ENCODE results near the gene MRPL42.
"Not testable (repeated sequence)": the region's sequence is repeated elsewhere in the genome, so short reads cannot be mapped to it uniquely, and the experiment has no call there.

Gene MRPL42

DNA sequence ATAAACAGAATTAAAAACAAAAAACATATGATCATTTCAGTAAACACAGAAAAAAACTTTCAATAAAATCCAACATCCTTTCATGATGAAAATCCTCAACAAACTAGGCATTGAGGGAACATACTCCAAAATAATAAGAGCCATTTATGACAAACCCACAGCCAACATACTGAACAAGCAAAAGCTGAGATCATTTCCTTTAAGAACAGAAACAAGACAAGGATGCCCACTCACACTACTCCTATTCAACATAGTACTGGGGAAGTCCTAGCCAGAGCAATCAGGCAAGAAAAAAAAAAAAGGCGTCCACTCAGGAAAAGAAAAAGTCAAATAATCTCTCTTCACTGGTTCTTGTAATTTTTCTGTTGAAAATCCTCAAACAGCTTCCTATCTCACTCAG, 30.1 kb downstream of the MRPL42 start:
- DNase-seq (ENCODE audit: low spot score), result no peak
- no peak for FAIRE-seq

DNA sequence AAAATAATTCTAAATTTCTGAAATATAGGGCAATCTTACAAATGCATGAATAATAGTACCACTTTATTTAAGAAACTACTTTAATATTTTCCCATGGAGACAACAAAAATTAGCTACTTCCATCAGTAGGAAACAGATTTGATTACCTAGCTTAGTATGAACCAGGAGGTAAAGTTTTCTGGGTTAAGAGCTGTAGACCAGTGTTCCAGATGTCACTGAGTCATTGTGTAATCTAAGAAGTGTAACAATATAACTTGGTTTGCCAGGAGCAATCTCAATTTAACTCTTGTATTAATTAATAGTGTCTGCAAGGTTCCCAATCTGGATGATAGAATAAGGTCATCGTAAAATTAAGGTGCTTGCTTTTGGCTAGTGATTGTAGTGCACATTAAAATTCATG, 31.5 kb downstream of the MRPL42 start:
- FAIRE-seq; DNase-seq (ENCODE audit: low spot score): not testable (repeated sequence)

DNA sequence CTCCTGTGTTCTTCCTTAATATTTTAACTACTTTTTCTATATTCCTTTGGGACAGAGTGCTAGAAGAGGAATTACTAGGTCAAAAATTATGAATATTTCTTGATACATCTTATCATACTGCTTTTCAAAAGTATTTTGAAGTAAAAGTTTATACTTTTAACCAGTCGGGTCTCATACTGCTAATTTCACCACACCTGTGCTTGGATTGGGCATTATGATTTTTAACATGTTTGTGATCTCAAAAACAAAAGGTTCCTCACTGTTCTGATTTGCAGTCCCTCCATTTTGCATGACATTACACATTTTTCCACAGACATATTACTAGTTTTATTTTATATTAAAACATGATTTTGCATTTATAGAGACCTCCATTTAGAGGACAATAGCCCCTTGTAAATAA, 32.9 kb downstream of the MRPL42 start:
- FAIRE-seq (no peak), DNase-seq (ENCODE audit: low spot score) (no peak)

DNA sequence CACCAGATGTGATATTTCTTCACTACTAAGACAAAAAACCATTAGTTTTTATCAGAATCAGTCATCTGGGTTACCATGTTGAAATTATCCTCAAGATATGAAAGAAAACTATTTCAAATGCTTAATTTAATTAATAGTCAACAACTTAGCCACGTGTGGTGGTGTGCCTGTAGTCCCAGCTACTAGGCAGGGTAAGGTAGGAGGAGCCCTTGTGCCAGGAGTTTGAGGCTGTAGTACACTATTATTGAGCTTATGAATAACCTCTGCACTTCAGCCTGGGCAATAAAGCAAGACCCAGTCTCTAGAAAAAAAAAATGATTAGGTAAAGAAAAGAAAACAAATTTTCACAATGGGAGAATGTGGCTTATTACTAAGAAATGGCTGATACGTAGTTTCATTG, 33.4 kb downstream of the MRPL42 start:
- no peak for FAIRE-seq

DNA sequence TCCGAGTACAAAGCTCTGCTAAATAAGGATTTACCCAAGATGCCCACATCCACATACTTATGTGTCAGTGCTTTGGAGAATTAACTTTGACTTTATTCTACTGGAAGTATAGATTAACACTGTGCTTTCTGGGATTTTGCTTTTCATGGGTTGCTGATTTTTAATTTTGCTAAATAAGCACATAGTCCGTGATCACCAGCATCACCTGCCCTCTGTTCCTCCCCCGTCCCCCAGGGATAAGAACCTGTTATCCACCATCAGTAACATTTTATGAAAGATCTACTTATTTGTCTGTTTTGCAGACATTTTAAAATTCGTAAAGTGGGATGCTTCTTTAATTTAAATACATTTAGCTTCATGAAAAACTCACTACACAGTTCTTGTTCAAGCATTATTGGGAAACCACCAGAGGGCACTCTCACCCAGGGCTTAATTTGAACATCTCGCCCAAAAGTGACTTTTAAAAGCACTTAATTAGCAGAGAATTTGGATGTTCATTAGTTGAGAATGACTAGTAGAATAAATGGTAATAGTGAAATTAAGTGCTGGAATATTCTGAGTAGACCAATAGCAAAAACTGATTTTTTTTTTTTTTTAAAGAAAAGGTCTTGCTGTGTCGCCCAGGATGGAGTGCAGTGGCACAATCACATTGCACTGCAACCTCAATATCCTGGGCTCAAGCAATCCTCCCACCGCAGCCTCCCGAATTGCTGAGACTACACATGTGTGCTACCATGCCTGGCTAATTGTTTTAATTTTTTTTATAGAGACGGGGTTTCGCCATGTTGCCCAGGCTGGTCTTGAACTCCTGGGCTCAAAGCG, 35.7 kb downstream of the MRPL42 start:
- FAIRE-seq, result peak; percentile 46
- no peak for DNase-seq (ENCODE audit: low spot score)

More for the DNA sequence above, 33.4 kb downstream of the MRPL42 start:
- no peak for DNase-seq (ENCODE audit: low spot score)

DNA sequence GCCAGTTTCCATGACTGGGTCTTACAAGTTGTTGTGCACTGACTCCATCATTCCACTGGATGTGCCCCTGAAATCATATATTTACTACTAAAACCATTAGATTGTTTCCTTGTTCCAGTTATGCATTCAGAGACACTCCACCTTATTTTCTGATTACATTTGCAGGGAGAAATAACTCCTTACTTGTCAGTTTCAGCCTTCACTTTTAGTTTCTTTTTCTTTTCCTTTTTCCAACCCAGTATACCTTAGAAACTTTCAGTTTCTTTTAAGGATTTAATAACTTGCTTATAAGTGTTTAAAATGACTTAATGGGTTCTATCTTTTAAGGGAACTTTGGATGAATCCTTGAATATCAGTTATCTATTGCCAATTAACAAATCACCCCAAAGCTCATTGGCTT, 39.9 kb downstream of the MRPL42 start:
- no peak for DNase-seq (ENCODE audit: low spot score)
- no peak for FAIRE-seq

DNA sequence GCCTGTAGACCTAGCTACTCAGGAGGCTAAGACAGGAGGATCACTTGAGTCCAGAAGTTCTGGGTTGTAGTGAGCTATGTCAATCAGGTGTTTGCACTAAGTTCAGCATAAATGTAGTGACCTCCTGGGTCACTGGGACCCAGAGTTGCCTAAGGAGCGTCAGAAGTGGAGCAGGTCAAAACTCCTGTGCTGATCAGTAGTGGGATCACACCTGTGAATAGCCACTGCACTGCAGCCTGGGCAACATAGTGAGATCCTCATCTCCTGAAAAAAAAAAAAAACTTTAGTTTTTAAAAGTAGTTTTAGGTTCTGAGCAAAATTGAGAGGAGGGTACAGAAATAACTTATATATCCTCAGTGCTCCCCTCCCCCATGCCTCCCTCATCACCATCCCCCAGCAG, 42.2 kb downstream of the MRPL42 start:
- FAIRE-seq (no peak), DNase-seq (ENCODE audit: low spot score) (no peak)

DNA sequence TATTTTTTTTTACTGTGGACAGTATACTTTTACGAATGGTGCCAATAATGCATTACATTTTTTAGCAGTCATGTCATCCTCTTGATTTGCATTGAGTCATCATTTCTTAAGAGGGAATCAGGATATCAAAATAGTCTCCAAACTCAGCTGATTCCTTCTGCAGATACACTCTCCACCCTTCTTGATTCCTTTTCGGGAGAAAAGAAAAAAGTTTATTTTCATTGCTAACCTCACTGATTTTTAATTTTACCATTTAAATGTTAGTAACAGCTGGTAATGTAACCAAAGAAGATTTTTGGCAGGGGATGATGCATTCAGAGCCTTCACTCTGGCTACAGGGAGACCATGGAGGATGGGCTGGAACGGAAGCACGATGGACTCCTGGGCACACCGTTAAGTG, 47.5 kb downstream of the MRPL42 start:
- DNase-seq (ENCODE audit: low spot score), result peak; percentile 23
- no peak for FAIRE-seq

DNA sequence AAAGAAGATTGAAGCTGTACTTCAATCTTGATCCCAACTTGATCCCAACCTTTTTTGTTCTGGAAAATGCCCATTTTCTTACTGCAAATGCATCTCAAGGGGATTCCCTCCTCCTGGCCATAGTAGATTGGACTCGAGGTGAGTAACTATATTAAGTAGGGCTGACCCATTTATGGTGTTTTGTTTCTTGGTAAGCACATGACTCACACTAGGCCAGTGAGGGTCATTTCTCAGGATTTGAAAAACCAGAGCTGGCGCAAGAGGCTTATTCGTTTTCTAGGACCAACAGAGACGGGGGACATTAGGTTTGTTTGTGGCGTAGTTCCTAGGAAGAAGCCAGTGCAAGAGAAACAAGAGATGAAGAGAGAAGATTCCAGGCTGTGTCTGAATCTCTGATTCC, 51.4 kb downstream of the MRPL42 start:
- DNase-seq (ENCODE audit: low spot score), result no peak
- FAIRE-seq, result no peak

DNA sequence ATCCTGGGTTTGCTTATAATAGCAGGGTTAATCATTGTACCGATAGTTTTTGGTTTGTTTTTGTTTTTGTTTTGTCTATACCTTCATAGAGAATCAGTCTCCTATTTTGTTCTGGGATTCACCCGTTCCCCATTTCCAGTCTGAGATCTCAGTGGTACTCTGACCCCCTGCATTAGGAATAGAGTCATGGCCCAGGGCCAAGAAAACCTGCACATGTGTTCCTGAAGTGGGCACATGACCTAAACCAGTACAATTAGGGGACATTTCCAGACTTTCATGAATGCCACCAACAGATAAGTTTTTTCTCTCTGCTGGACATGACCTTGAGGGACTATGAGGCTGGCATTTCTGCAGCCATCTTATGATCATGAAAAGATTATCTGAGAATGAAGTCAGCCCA, 52.5 kb downstream of the MRPL42 start:
- FAIRE-seq (no peak), DNase-seq (ENCODE audit: low spot score) (no peak)

DNA sequence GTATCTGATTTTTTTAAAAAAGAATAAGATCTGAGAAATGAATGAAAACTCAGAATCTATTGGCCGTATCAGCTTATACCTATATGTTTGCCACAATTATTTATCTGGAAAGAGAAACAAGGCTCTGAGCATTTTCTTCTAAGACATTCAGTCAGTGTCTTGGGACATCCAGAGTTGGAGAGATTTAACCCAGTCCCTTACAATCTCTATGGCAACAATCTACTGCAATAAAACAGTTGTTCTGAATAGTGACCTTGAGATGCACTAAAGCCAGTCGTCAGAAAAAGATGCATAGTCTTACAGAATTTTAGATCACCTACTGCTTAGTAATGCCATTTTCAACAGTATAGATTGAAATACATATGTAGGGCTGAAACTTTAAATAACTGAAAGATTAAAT, 53.1 kb downstream of the MRPL42 start:
- no peak for FAIRE-seq
- no peak for DNase-seq (ENCODE audit: low spot score)

DNA sequence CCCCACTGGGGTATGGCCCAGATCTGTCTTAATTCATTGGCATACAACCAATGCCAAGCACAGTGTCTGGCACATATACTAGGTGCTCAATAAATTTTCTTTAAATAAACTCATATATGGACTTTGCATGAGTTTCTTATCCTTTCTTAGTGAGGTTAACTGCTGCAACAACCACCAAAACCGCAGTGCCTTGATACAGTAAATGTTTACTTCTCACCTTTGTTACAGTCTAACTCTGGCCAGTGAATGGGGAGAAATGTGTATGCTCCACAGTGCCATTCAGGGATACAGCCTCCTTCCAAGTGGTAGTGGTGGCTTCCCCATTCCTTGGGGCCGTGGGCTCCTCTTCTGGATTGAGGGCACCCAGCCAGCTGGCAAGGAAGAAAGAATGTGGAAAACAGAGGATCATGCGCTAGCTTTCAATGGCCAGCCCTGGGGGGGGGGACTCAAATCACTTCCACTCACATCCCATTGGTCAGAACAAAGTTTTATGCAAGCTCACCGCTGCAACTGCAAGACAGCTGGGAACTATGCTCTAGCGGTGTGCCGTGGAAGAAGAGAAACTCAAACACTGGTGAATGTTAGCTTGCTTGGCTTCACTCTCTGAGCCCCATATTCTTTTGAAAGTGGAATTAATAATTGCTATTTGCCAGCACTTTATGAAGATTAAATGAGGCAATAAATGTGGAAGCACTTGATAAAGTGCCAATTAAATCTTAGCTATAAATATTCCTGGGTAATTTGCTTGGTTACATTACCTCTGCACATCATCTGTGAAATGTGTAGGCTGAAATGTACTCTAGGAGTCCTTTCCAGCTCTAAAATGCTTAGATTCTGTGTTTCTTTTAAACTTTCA, 54.1 kb downstream of the MRPL42 start:
- FAIRE-seq (no peak), DNase-seq (ENCODE audit: low spot score) (no peak)

DNA sequence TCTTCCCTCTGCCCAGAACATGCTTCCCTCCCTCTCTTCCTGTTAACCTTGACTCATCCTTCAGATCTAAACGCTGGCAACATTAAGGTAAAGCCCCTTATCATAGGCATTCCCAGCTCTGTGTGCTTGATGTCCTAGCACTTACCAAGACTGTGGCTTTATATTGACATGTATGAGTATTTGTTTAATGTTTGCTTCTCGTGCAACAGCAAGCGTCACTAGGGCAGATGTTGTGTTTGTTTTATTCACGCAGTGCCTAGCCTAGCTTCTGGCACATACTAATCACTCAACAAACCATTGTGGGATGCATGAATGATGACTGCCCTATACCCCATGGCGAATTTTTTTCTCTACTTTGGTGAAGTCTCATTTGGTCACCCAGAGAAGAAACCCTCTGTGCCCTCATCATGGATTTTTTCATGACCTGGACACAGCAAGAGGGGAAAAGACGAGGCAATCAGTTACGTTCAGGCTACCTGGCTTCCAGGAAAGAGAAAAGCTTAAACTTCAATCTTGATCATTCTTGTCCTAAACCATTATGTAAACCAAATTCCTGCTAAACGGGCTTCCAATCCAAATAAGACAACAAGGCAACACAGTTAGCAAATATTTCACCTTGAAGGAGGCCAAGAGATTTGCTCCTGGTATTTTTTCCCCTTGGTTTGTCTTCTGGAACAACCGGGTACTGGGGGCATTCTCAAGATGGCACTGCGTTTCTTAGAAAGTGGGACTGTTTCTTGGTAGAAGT, 57.2 kb downstream of the MRPL42 start:
- no peak for FAIRE-seq
- DNase-seq (ENCODE audit: low spot score), result no peak

DNA sequence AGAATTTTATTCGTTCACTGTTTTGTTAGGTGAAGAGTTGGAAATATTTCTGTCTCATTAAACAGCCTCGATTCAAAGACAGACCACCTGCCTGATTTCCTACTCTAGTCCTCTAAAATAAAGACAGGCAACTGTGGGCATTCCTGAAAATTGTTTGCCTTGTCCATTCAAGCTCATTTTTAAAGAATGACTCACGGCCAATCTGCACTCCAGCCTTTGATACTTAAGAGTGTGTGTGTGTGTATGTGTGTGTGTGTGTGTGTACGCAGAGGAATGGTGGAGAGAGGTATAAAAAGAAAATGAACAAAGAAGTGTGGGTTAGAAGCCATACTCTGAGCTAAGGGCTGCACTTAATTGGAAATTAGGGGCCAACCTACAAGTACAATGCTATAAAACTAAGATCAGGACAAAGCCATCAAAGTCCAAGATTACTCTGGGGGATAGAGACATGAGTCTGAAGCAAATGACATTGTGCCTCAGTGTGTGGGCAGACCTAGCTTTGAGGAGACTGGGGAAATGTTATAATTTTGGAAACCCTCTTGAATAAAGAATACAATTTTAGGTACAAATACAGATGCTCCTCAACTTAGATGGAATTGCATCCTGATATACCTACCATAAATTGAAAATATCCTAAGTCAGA, 59.6 kb downstream of the MRPL42 start:
- FAIRE-seq (peak; percentile 15), DNase-seq (ENCODE audit: low spot score) (peak; percentile 55)

DNA sequence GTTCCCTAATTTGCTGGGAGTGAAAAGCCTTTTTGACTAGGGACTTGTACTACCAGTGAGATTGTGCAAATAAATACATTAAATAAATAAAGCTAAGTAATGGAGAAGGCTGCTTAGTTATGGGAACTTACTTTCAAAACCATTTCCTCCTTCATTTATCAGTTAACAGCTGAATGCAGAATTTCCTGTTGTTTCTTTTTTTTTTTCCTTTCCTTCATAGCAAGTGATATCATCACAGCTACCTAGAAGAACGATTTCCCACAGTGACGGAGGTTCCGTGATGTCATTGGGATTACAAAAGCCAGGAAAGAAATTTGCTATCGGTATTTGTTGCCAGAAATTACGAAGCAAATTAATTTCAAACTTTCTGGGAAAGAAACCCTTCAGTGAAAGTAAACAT, 63.0 kb downstream of the MRPL42 start:
- DNase-seq (ENCODE audit: low spot score), result no peak
- FAIRE-seq, result no peak

DNA sequence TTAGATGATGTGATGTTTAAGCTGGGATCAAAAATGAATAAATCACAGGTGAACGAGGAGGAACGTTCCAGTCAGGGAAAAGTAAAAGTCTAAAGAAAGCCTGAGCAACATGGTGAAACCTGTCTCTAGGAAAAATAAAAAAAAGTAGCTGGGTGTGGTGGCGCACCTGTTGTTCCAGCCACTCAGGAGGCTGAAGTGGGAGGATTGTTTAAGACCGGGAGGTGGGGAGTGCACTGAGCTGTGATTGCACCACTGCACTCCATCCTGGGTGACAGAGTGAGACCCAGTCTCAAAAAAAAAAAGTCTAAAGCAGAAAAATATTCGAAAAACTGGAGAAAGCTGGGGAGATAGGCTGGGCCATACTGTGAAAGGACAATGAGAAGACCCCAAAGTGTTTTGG, 66.0 kb downstream of the MRPL42 start:
- DNase-seq (ENCODE audit: low spot score), result no peak
- no peak for FAIRE-seq

DNA sequence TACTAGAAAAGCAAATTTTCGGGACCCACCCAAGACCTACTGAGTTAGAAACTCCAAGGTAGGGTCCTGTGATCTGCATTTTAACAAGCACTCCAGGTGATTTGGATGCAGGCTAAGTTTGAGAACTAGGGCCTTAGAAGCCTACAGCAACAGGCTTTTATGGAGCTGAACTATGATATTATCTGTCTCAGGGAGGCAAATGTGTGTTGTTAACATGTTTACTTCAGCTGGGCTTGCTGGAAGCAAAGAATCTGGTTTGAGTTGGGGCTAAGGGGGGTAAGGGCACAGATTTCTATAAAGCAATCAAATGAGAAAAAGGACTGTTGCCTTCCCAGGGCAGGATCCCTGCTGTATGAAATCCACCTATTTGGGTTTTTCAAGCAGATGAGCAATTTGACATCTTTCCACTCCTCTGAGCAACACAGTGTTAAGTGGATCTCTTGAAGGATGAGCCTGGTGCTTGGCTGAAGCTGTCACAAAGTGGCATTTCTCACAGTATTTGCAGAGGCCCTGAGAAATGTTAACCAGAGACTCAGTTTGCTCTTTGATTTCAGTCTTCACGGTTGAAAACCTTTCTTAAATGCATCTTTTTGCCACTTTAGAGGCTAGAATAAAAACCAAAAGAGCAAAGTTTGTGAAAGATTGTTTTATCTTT, 68.9 kb downstream of the MRPL42 start:
- no peak for DNase-seq (ENCODE audit: low spot score)
- no peak for FAIRE-seq

DNA sequence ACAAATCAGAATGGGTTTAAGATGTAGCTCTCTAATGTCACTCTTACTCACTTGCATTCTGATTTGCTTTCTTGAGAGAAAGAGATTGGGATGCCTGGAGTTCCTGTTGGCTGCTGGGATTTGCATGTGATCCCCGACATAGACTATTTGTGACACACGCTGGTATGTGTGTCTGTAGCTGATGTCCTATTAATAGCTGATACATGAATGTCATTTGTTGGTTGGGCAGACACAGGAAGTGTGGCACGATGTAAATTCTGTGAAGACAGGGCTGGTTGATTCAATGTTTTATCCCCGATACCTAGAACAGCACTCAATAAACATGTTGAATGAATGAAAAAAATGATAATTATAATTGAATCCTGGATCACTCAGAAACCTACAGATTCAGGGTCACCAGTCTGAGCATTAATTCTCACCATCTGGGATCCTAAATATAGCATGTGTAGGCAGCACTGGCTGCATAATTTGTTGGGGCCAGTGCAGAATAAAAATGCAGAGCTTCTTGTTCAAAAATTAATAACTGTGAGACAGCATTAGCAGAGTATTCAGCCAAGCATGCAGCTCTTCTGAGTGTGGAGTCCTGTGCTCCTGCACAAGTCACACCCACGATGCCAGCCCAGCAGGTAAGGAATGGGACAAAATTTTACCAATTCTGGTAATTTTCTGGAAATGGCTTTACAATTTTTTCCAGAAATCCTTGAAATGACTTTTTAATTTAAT, 69.6 kb downstream of the MRPL42 start:
- DNase-seq (ENCODE audit: low spot score) (no peak), FAIRE-seq (no peak)

DNA sequence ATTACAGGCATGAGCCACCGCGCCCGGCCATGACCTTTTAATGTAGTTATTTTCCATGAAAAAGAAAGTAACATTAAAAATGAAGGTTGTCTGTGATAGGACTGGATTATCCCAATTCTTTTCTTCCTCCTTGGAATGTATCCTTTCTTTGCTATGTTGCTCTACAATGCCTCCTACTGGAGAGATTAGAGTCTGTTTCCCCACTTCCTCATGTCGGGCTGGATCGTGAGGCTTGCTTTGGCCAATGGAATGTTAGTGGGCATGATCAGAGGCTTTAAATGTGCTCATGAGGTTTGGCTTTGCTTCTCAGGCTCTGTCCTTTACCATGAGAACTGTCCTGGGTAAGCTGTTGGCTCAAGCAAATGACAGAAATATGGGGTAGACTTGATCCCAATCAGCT, 70.5 kb downstream of the MRPL42 start:
- DNase-seq (ENCODE audit: low spot score) (no peak), FAIRE-seq (no peak)

DNA sequence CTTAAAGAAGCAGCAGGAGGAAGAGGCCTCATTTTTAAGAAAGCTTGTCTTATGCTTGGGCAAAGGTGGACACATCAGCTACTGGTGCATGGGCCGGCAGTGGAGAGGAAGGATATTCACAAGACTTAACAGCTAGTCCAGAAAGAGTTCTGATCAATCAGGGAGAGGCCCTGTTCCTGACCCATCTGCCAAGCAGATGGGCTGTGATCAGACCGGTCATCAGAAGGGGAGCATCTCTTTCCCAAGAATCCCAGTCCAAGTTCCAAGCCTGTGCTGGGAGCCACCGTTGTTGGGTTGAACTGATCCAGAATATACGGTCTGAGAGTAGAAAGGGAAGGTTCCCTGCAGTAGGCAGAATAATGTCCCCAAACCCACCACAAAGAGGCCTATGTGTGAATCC, 72.5 kb downstream of the MRPL42 start:
- FAIRE-seq, result no peak

More for the DNA sequence above, 72.5 kb downstream of the MRPL42 start:
- DNase-seq (ENCODE audit: low spot score), result no peak

All from RCC 7860 (cell line).